Measurements from ENCODE around the gene LRRC37A. TPM values are rescaled to one million over a fixed set of nuclear protein-coding genes. Genes with fewer than 3 reads are reported as not detected.

LRRC37A gene
- total RNA-seq, 1 experiment from 2014 or later: 1.2 TPM

DNA sequence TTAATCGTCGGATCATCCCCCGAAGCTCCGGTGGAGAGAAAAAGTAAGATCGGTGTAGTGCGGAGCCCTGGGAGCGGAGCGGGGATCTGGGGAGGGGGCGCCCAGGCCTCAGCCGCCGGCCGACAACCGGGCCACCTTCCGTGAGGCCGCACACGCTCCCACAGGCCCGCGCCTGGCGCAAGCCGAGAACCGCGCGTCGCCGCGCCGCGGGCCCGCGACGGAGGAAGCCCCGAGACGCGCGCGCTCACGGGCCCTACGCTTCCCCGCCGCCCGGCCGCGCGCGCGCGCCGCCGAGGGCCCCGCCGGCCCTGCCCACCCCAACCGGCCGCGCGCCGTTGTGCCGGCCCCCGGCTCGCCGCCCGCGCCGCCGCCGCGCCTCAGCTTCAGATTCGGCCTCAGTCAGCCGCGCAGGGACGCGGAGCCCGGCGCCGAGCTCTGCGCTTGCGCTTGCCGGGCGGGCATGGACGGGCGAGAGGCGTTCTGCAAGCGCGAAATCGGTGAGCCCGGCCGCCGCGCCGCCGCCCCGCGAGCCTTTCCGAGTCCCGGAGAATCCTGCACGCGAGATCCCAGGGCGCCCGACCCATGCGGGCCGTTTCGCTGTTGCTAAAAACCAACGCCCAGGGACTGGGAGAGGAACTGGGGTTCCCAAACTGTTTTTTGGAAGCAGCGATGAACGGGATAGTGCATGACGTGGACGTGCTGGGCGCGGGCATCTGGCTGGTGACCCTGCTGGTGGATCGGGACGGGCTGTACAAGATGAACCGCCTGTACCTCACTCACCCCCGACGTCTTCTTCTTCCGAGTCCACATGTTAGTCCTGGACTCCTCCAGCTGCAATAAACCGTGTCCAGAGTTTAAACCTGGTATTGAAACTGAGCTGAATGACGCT, 28.0 kb upstream of the LRRC37A start (continued):
- TF ChIP-seq, protein P1, sequence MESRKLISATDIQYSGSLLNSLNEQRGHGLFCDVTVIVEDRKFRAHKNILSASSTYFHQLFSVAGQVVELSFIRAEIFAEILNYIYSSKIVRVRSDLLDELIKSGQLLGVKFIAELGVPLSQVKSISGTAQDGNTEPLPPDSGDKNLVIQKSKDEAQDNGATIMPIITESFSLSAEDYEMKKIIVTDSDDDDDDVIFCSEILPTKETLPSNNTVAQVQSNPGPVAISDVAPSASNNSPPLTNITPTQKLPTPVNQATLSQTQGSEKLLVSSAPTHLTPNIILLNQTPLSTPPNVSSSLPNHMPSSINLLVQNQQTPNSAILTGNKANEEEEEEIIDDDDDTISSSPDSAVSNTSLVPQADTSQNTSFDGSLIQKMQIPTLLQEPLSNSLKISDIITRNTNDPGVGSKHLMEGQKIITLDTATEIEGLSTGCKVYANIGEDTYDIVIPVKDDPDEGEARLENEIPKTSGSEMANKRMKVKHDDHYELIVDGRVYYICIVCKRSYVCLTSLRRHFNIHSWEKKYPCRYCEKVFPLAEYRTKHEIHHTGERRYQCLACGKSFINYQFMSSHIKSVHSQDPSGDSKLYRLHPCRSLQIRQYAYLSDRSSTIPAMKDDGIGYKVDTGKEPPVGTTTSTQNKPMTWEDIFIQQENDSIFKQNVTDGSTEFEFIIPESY (IDR thresholded peaks at IDR 0.05; ENCODE audit: extremely low read depth, insufficient replicate concordance, low read length): no peak
- no peak for TF ChIP-seq EGR1 (IDR thresholded peaks at IDR 0.05; ENCODE audit: low read depth)
- TF ChIP-seq, protein P2, sequence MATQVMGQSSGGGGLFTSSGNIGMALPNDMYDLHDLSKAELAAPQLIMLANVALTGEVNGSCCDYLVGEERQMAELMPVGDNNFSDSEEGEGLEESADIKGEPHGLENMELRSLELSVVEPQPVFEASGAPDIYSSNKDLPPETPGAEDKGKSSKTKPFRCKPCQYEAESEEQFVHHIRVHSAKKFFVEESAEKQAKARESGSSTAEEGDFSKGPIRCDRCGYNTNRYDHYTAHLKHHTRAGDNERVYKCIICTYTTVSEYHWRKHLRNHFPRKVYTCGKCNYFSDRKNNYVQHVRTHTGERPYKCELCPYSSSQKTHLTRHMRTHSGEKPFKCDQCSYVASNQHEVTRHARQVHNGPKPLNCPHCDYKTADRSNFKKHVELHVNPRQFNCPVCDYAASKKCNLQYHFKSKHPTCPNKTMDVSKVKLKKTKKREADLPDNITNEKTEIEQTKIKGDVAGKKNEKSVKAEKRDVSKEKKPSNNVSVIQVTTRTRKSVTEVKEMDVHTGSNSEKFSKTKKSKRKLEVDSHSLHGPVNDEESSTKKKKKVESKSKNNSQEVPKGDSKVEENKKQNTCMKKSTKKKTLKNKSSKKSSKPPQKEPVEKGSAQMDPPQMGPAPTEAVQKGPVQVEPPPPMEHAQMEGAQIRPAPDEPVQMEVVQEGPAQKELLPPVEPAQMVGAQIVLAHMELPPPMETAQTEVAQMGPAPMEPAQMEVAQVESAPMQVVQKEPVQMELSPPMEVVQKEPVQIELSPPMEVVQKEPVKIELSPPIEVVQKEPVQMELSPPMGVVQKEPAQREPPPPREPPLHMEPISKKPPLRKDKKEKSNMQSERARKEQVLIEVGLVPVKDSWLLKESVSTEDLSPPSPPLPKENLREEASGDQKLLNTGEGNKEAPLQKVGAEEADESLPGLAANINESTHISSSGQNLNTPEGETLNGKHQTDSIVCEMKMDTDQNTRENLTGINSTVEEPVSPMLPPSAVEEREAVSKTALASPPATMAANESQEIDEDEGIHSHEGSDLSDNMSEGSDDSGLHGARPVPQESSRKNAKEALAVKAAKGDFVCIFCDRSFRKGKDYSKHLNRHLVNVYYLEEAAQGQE (IDR thresholded peaks at IDR 0.05; ENCODE audit: low read depth): no peak
- TF ChIP-seq, protein P3, sequence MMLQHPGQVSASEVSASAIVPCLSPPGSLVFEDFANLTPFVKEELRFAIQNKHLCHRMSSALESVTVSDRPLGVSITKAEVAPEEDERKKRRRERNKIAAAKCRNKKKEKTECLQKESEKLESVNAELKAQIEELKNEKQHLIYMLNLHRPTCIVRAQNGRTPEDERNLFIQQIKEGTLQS (IDR thresholded peaks at IDR 0.05): no peak
- peak; percentile 93 for TF ChIP-seq POLR2AphosphoS5 (IDR thresholded peaks at IDR 0.05; ENCODE audit: low read depth, low read length)
- TF ChIP-seq ELF1 (IDR thresholded peaks at IDR 0.05; ENCODE audit: borderline replicate concordance, low read depth): no peak
- TF ChIP-seq EZH2phosphoT487 (IDR thresholded peaks at IDR 0.05; ENCODE audit: borderline replicate concordance): no peak
- no peak for TF ChIP-seq ZNF274 (IDR thresholded peaks at IDR 0.05; ENCODE audit: low read depth, low read length)

All from HCT116 (cell line).